ENCODE measurements around the gene C16orf92.

The C16orf92 gene

DNA sequence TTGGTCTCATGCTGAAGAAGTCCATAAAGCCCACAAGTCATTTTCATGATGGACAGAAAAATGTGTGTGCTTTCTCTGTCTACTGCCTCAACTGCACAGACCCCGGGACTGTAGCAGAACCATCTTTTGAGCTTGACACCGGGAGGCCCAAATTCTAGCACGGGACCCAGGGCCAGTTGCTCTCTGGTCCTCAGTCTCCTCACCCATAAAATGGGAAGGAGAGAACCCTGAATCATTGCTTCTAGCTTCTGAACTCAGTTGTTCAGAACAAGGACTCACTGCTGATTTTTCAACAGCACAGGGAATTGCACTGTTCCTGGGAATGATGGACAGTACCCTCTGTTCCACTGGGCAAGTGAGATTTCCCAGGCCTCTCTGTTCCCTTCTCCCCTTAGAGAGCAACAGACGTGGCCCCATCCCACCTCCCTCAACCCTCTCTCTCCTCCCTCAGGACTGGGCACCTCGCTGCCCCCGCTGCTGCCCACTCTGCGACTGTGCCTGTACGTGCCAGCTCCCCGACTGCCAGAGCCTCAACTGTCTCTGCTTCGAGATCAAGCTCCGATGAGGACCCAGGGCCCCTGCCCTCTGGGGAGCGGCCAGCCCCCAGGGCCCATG lies 40.4 kb downstream of the C16orf92 start:
- no peak for DNase-seq

DNA sequence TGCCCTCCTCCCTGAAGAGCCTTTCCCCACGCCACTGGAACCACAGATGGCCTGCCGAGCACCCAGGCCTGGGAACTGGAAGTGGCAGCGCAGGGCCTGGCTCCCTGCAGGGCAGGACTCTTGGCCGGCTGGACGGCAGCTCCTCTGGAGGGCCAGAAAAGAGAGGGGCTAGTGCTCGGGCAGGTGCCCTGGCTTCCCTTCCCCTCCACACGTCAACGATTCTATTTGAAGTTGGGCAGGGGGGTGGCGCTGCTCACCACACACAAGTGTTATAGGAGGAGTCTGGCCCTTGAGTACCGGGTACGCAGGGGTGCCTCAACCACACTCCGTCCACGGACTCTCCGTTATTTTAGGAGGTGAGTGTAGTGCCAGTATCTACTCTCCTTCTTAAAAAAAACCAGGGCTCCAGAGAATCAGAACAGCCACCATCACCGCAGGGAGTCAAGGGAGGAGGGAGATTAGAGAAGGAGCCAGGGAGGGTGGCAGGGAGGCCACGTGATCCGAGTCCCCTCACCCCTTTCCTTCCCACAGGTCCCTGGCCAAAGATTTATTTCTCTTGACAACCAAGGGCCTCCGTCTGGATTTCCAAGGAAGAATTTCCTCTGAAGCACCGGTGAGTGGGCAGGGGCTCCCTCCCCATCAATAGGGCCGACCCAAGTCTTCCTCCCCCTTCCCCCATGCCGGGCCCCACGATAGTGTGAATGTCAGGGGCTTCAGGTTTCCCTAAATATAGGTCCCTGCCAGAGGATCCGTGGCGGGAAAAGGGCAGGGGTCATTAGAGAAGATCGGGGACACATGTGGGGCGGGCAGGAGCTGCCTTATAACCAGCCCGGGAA lies 41.1 kb downstream of the C16orf92 start:
- DNase-seq, result peak; percentile 49

DNA sequence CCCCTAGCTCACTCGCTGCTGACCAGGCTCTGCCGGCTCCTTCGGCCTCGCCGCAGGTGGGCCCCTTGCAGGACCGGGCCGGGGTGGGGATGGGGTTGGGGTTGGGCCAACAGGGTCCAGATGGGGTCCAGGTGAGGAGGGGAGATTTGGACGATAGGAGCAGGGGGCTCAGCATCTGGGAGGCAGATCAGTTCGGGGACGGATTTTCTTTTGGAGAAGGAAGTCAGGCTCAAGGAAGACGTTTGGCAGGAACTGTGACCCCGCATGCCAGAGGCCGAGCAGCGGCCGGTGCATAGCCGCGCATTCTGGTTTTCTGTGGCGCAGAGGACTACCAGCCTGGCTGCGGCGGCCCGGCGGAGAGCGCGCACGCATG lies 41.7 kb downstream of the C16orf92 start:
- DNase-seq, result no peak

DNA sequence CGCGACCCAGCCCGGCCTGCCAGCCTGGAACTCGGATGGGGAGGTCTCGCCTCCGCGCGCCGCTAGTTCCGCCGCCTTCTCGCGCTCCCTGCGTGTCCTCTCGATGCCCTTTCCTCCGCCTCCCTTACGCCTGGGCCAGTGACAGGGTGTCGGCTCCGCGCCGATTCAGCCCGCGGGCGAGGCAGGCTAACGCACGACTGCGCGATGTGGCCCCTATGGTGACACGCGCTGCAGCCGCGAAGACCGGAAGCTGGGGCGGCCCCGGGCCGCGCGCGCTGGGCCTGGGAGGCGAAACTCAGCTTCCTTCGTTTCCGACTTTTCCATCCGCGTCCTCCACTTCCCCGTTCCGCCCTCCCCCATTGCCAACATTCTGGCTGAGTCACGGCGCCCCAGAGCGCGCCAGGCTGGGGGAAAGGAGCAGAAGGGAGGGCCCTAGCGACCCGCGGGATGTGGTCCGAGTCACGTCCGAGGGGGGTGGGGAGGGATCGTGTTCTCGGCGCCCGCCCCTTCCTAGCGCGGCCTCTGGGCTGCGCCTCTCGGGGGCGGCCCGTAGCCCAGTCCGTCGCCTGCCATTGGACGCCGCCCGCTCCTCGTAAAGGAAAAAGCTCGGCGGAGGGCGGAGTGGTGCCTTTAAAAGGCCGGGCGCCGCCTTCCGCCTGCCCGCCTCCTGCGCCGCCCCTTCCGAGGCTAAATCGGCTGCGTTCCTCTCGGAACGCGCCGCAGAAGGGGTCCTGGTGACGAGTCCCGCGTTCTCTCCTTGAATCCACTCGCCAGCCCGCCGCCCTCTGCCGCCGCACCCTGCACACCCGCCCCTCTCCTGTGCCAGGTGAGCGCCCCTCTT lies 42.3 kb downstream of the C16orf92 start, which contains the start of gene ALDOA:
Gene ALDOA (plus strand): TSS at position 659 of the 841 bp plus-strand sequence. CDS start 1,138 bp downstream, outside the sequence.
- peak; percentile 99 for DNase-seq

DNA sequence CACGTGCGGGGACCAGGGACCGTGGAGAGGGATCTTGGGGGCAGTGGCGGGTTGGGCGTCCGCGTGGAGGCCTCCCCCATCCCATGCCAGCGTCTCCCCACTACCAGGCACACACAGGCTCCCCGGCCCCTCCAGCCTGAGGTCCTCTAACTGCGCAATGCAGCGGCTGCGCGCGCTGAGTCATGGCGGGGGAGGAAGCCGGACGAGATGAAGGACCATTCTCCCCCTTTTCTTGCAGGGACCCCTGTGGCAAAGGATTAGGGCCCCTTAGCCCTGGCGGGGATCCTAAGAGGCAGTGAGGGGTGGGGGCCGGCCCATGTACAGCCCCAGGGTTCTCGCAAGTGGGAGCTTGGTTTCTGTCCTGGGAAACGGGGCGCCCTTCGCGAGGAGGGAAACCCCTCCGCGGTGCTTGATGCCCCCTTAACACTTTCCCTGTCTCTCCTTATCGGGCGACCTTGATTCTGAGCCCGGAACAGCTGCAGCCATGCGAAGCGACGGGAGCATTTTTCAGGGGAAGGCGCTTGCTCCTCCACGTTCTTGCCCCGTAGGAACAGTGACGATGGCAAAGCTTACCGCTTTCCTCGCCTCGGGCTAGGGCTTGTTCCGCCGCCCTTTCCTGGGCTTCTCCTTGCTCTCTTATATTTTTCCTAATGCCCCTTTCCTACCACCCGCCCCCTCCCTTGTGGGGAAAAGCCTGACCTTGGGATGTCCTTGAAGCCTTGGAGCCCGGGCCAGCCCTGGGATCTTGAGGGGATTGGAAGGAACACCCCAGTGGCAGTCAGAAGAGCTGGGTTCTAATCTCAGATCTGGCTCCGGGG lies 43.2 kb downstream of the C16orf92 start:
- peak; percentile 57 for DNase-seq

DNA sequence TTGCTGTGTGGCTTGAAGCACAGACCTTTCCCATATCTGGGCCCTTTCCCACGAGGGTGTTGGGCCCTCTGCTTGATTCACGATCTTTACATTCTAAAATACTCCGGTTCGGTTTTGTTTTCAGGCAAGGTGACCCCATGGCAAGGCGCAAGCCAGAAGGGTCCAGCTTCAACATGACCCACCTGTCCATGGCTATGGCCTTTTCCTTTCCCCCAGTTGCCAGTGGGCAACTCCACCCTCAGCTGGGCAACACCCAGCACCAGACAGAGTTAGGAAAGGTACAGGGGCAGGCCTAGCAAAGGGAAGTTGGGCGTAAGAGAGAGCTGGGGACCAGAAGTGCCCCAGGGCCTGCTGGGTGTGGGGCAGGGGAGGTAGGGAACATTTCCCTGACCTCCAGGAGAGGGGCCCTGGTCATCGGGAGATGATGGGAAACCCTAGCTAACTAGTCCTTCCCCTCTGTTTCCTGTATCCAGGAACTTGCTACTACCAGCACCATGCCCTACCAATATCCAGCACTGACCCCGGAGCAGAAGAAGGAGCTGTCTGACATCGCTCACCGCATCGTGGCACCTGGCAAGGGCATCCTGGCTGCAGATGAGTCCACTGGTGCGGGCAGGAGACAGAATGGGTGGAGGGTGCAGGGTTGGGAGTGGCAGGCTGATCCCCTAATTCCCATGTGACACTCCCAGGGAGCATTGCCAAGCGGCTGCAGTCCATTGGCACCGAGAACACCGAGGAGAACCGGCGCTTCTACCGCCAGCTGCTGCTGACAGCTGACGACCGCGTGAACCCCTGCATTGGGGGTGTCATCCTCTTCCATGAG lies 44.0 kb downstream of the C16orf92 start:
- DNase-seq, result no peak

DNA sequence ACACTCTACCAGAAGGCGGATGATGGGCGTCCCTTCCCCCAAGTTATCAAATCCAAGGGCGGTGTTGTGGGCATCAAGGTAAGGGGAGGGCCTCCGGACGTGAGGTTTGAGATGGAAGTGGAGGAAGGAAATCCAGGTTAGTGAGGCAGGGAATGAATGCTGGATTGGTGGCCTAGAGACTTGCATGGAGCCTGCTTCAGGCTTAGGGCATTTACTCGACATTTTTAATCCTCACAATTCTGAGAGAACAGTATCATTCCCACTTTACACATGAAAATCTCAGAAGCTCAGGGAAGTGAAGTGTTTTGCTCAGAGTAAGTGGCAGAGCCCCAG lies 44.6 kb downstream of the C16orf92 start:
- DNase-seq, result no peak

DNA sequence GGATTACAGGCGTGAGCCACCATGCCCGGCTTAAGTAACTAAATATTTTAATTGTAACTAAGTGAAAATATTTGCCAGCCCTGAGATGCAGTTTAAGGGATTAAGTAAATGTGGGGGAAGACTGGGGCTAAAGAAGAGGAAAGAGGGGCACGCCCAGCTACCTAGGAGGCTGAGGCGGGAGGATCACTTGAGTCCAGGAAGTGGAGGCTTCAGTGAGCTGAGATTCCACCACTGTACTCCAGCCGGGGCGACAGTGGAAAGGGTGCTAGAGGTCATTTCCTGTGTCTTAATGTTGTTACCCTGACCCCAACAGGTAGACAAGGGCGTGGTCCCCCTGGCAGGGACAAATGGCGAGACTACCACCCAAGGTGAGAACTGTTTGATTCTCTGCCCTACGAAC lies 45.3 kb downstream of the C16orf92 start:
- DNase-seq, result no peak

DNA sequence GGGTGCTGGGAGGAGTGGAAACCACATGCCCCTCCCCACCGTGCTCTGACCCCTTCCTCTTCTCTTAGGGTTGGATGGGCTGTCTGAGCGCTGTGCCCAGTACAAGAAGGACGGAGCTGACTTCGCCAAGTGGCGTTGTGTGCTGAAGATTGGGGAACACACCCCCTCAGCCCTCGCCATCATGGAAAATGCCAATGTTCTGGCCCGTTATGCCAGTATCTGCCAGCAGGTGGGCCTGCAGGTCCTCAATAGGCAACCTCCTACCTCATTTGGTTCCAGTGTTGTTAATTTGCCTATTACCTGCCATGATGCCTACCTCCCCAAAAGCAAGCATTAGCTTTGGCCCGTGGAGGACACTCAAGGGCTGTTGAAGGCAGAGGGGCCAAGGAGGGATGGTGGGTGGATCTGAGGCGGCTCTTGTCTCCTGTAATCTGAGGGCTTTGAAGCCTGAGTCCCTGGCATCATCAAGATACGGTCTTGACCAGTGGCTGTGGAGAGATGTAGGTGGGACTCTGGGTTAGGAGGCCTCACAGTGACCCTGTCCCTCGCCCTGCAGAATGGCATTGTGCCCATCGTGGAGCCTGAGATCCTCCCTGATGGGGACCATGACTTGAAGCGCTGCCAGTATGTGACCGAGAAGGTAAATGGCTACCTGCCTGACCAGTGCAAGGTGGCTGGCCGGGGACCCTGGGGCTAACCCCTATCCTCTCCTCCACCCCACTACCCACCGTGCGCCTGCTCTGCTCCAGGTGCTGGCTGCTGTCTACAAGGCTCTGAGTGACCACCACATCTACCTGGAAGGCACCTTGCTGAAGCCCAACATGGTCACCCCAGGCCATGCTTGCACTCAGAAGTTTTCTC lies 46.0 kb downstream of the C16orf92 start:
- DNase-seq, result peak; percentile 31

DNA sequence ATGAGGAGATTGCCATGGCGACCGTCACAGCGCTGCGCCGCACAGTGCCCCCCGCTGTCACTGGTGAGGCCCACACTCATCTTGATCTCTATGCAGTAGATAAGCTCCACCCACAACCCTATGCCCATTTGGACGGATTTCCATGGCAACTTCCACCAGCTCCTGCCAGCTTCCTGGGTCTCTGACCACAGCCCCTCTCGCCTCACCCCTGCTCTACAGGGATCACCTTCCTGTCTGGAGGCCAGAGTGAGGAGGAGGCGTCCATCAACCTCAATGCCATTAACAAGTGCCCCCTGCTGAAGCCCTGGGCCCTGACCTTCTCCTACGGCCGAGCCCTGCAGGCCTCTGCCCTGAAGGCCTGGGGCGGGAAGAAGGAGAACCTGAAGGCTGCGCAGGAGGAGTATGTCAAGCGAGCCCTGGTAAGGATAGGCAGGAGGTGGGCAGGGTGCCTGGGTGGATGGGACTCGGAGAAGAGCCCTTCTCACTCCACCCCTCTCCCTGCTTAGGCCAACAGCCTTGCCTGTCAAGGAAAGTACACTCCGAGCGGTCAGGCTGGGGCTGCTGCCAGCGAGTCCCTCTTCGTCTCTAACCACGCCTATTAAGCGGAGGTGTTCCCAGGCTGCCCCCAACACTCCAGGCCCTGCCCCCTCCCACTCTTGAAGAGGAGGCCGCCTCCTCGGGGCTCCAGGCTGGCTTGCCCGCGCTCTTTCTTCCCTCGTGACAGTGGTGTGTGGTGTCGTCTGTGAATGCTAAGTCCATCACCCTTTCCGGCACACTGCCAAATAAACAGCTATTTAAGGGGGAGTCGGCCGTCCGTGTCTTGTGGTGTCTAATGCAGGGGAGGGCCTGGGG lies 46.8 kb downstream of the C16orf92 start:
- DNase-seq, result no peak

DNA sequence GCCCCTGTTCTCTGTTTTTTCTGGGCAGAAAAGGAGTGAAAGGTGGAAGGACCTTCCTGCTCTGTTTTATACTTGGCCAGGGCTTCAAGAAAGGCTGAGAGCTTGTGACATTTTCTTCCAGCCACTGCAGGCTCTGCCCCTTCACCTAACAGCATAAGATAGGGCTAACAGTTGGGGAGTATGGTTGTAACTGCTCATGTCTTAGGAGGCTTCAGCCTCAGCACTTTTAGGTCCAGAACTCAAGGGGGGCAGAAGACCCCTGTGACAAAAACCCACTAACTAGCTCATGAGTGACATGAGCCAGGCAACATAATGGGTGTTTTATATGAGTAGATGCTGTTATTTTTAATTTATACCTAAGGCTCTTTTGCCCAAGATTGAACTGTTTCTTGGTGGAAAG lies 47.5 kb downstream of the C16orf92 start:
- DNase-seq, result no peak

All from fibroblast of skin of back (primary cell).